ENCODE measurements around the gene DPH3.

Gene DPH3

DNA sequence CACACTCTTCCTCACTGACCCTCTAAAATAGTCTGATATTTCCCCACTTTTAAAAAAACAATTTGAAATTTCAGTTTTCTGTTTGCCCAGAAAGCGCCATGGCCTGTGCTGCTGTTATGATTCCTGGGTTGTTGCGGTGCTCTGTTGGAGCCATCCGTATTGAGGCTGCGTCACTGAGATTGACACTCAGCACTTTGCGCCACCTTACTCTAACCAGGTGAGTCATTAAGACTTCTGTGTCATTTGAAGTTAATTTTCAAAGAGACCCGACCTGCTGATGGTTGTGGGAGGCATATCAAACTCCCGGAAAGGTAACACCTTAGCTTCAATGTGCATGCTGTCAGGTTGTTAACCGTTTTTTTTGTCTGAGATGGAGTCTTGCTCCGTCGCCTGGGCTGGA lies 6.1 kb upstream of the DPH3 start:
- Histone ChIP-seq H3K4ac (ENCODE audit: low read depth in 1 of 2, low read length in 2 of 2) (no peak overlapping the region), H3K36me3 (ENCODE audit: control insufficient read depth in 1 of 2, insufficient read depth in 2 of 2, low read depth in 1 of 2, low read length in 2 of 2) (peaks cover 6 to 48% of the 10 kb centered on the region in 2 experiments), H2AK5ac (ENCODE audit: low read length, severe bottlenecking) (no peak overlapping the region), H4K91ac (ENCODE audit: low read length) (no peak overlapping the region), H3K14ac (ENCODE audit: low read length in 2 of 2) (no peak overlapping the region), H3K18ac (ENCODE audit: low read depth in 1 of 2, low read length in 2 of 2) (no peak overlapping the region), H3K4me2 (ENCODE audit: low read length, poor library complexity, severe bottlenecking) (no peak overlapping the region), H3K79me1 (replicated peaks; ENCODE audit: low read length, poor library complexity, severe bottlenecking) (peaks cover 2% of the 10 kb centered on the region), H3K9me3 (ENCODE audit: control insufficient read depth, low read length) (no peaks in the 10 kb centered on the region), H2BK120ac (ENCODE audit: low read depth, low read length) (no peak overlapping the region), H3K23ac (ENCODE audit: low read length in 2 of 2) (no peak overlapping the region), H4K8ac (ENCODE audit: low read length) (no peak overlapping the region), H3K27me3 (ENCODE audit: control insufficient read depth in 1 of 2, insufficient read depth in 1 of 2, low read length in 2 of 2) (no peaks in the 10 kb centered on the region), H3K27ac (ENCODE audit: low read length, poor library complexity, severe bottlenecking) (no peak overlapping the region), H2AFZ (ENCODE audit: low read depth, low read length) (no peak overlapping the region), H2BK5ac (ENCODE audit: low read depth, low read length, poor library complexity, severe bottlenecking) (no peak overlapping the region), H3K4me1 (ENCODE audit: control insufficient read depth, insufficient read depth, low read depth, low read length) (no peaks in the 10 kb centered on the region), H3K4me3 (ENCODE audit: insufficient read depth in 1 of 2, low read depth in 1 of 2, low read length in 2 of 2) (no peak overlapping the region), H3K9ac (ENCODE audit: low read length) (no peak overlapping the region), H2BK12ac (ENCODE audit: low read length in 2 of 2) (no peak overlapping the region), H2BK15ac (ENCODE audit: low read depth, poor library complexity, severe bottlenecking) (no peak overlapping the region)
- WGBS, result 96% methylated on average over 10 of the region's 10 CpGs
- no peak for DNase-seq

DNA sequence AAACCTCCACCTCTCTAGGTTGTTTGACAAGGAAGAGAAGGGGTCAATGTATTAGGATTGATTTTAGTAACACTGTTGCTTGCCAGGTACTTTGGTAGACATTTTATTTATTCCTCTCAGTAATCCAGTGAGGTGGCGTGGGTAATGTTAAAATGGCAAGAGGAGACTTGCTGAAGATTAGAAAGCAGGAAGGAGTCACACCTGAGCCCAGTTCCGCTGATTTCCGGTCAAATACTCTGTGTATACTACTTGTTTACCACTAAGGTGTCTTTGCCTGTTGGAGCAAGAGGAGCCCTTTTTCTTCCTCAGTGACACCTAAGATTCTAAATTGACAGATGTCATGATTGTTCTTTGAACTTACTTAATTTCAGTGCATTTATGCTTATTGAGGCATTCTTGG lies 2.0 kb upstream of the DPH3 start:
- H4K91ac ChIP-seq (ENCODE audit: low read length), result no peak overlapping the region
- no peak overlapping the region for H2AFZ ChIP-seq (ENCODE audit: low read depth, low read length)
- no peak overlapping the region for H2BK15ac ChIP-seq (ENCODE audit: low read depth, poor library complexity, severe bottlenecking)
- peaks cover 2% of the 10 kb centered on the region for H3K4me1 ChIP-seq (ENCODE audit: control insufficient read depth, insufficient read depth, low read depth, low read length)
- no peak overlapping the region for H3K14ac ChIP-seq (ENCODE audit: low read length in 2 of 2)
- peak overlapping the region; percentile 100 for H3K9ac ChIP-seq (ENCODE audit: low read length)
- no peak overlapping the region for H3K18ac ChIP-seq (ENCODE audit: low read depth in 1 of 2, low read length in 2 of 2)
- H2BK12ac ChIP-seq (ENCODE audit: low read length in 2 of 2), result no peak overlapping the region
- no peak overlapping the region for H3K4ac ChIP-seq (ENCODE audit: low read depth in 1 of 2, low read length in 2 of 2)
- H4K8ac ChIP-seq (ENCODE audit: low read length), result no peak overlapping the region
- H3K4me3 ChIP-seq (ENCODE audit: insufficient read depth in 1 of 2, low read depth in 1 of 2, low read length in 2 of 2), result peak overlapping the region in 1 of 2 experiments; percentile 32
- H3K27ac ChIP-seq (ENCODE audit: low read length, poor library complexity, severe bottlenecking), result no peak overlapping the region
- H2AK5ac ChIP-seq (ENCODE audit: low read length, severe bottlenecking), result no peak overlapping the region
- 90% methylated on average over 2 of the region's 3 CpGs for WGBS
- H3K23ac ChIP-seq (ENCODE audit: low read length in 2 of 2), result no peak overlapping the region
- peaks cover 6 to 41% of the 10 kb centered on the region in 2 experiments for H3K36me3 ChIP-seq (ENCODE audit: control insufficient read depth in 1 of 2, insufficient read depth in 2 of 2, low read depth in 1 of 2, low read length in 2 of 2)
- no peak overlapping the region for H2BK5ac ChIP-seq (ENCODE audit: low read depth, low read length, poor library complexity, severe bottlenecking)
- H3K9me3 ChIP-seq (ENCODE audit: control insufficient read depth, low read length), result no peaks in the 10 kb centered on the region
- no peak overlapping the region for H3K4me2 ChIP-seq (ENCODE audit: low read length, poor library complexity, severe bottlenecking)
- H3K27me3 ChIP-seq (ENCODE audit: control insufficient read depth in 1 of 2, insufficient read depth in 1 of 2, low read length in 2 of 2), result no peaks in the 10 kb centered on the region
- DNase-seq, result no peak
- H3K79me1 ChIP-seq (replicated peaks; ENCODE audit: low read length, poor library complexity, severe bottlenecking), result peaks cover 16% of the 10 kb centered on the region
- no peak overlapping the region for H2BK120ac ChIP-seq (ENCODE audit: low read depth, low read length)

DNA sequence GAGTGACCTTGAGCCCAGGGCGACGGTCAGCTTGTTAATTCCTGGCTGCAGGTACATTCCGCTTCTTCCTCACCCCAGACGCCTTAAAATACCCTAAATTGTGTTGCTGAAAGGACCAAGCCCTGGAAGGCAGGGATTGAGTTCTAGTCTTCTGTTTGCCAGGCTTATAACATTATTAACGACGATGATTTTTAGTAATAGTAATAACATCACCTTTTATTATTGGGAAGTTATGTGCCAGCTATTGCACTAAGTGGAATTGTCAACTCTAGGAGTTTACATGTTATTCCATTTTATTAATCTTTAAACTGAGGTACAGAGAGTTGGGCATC lies 678 bp upstream of the DPH3 start:
- DNase-seq, result no peak
- Histone ChIP-seq H3K4me1 (ENCODE audit: control insufficient read depth, insufficient read depth, low read depth, low read length) (peaks cover 2% of the 10 kb centered on the region), H3K36me3 (ENCODE audit: control insufficient read depth in 1 of 2, insufficient read depth in 2 of 2, low read depth in 1 of 2, low read length in 2 of 2) (peaks cover 0 to 37% of the 10 kb centered on the region in 2 experiments), H3K79me1 (replicated peaks; ENCODE audit: low read length, poor library complexity, severe bottlenecking) (peaks cover 21% of the 10 kb centered on the region), H3K27me3 (ENCODE audit: control insufficient read depth in 1 of 2, insufficient read depth in 1 of 2, low read length in 2 of 2) (no peaks in the 10 kb centered on the region), H2AFZ (ENCODE audit: low read depth, low read length) (peak overlapping the region; percentile 91), H3K9ac (ENCODE audit: low read length) (peak overlapping the region; percentile 100), H2BK120ac (ENCODE audit: low read depth, low read length) (no peak overlapping the region), H3K23ac (ENCODE audit: low read length in 2 of 2) (no peak overlapping the region), H3K4ac (ENCODE audit: low read depth in 1 of 2, low read length in 2 of 2) (peak overlapping the region; percentile 20 to 22), H4K8ac (ENCODE audit: low read length) (no peak overlapping the region), H4K91ac (ENCODE audit: low read length) (no peak overlapping the region), H3K18ac (ENCODE audit: low read depth in 1 of 2, low read length in 2 of 2) (no peak overlapping the region), H2BK15ac (ENCODE audit: low read depth, poor library complexity, severe bottlenecking) (no peak overlapping the region), H2BK5ac (ENCODE audit: low read depth, low read length, poor library complexity, severe bottlenecking) (no peak overlapping the region), H3K27ac (ENCODE audit: low read length, poor library complexity, severe bottlenecking) (peak overlapping the region; percentile 72), H2BK12ac (ENCODE audit: low read length in 2 of 2) (no peak overlapping the region), H3K4me2 (ENCODE audit: low read length, poor library complexity, severe bottlenecking) (peak overlapping the region; percentile 66), H3K14ac (ENCODE audit: low read length in 2 of 2) (peak overlapping the region in 1 of 2 experiments; percentile 13), H3K4me3 (ENCODE audit: insufficient read depth in 1 of 2, low read depth in 1 of 2, low read length in 2 of 2) (peak overlapping the region; percentile 93), H3K9me3 (ENCODE audit: control insufficient read depth, low read length) (no peaks in the 10 kb centered on the region), H2AK5ac (ENCODE audit: low read length, severe bottlenecking) (no peak overlapping the region)
- 0% methylated on average over 2 of the region's 6 CpGs for WGBS

DNA sequence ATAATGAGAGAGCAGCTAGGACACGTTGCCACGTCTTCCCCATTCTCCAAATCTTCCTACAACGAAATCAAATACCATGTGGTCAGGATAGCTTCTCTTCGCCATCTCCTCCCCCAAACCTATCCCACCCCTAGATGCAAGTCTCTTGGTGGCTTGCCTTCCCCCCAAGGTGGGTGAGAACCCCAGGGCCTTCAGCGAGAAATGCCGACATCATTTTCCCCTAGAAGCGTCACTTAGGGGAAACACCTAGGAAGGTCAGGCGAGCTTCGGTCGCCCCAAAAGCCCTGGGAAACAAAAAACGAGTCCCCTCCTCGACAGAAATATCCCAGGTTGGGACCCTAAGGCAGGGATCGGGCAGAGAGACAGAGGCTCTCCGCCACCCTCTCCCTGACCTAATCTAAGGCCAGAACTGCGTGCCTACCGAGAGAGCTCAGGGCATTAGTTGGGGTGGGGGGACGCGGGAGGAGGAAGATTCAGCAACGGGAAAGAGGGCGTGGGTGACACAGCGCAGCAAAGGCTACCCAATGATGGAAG lies 502 bp downstream of the DPH3 start:
- H3K4me3 ChIP-seq (ENCODE audit: insufficient read depth in 1 of 2, low read depth in 1 of 2, low read length in 2 of 2), result peak overlapping the region; percentile 82 to 93
- peak overlapping the region; percentile 97 for H3K4me2 ChIP-seq (ENCODE audit: low read length, poor library complexity, severe bottlenecking)
- peaks cover 0 to 37% of the 10 kb centered on the region in 2 experiments for H3K36me3 ChIP-seq (ENCODE audit: control insufficient read depth in 1 of 2, insufficient read depth in 2 of 2, low read depth in 1 of 2, low read length in 2 of 2)
- H3K9ac ChIP-seq (ENCODE audit: low read length), result peak overlapping the region; percentile 100
- no peak overlapping the region for H2BK12ac ChIP-seq (ENCODE audit: low read length in 2 of 2)
- no peak overlapping the region for H4K91ac ChIP-seq (ENCODE audit: low read length)
- H3K4me1 ChIP-seq (ENCODE audit: control insufficient read depth, insufficient read depth, low read depth, low read length), result peaks cover 2% of the 10 kb centered on the region
- H2BK120ac ChIP-seq (ENCODE audit: low read depth, low read length), result no peak overlapping the region
- H4K8ac ChIP-seq (ENCODE audit: low read length), result peak overlapping the region; percentile 74
- peak overlapping the region; percentile 64 for H3K27ac ChIP-seq (ENCODE audit: low read length, poor library complexity, severe bottlenecking)
- peaks cover 23% of the 10 kb centered on the region for H3K79me1 ChIP-seq (replicated peaks; ENCODE audit: low read length, poor library complexity, severe bottlenecking)
- H3K18ac ChIP-seq (ENCODE audit: low read depth in 1 of 2, low read length in 2 of 2), result peak overlapping the region in 1 of 2 experiments; percentile 78
- H2BK15ac ChIP-seq (ENCODE audit: low read depth, poor library complexity, severe bottlenecking), result no peak overlapping the region
- no peaks in the 10 kb centered on the region for H3K9me3 ChIP-seq (ENCODE audit: control insufficient read depth, low read length)
- 2% methylated on average over 20 of the region's 21 CpGs for WGBS
- no peak overlapping the region for H3K14ac ChIP-seq (ENCODE audit: low read length in 2 of 2)
- DNase-seq, result no peak
- peak overlapping the region; percentile 76 for H2AFZ ChIP-seq (ENCODE audit: low read depth, low read length)
- peak overlapping the region; percentile 66 to 89 for H3K4ac ChIP-seq (ENCODE audit: low read depth in 1 of 2, low read length in 2 of 2)
- H2BK5ac ChIP-seq (ENCODE audit: low read depth, low read length, poor library complexity, severe bottlenecking), result no peak overlapping the region
- no peak overlapping the region for H2AK5ac ChIP-seq (ENCODE audit: low read length, severe bottlenecking)
- no peaks in the 10 kb centered on the region for H3K27me3 ChIP-seq (ENCODE audit: control insufficient read depth in 1 of 2, insufficient read depth in 1 of 2, low read length in 2 of 2)
- H3K23ac ChIP-seq (ENCODE audit: low read length in 2 of 2), result no peak overlapping the region
